HG03175 (cell line): Measurements from ENCODE around the gene KPNA1.

ENCODE experiments used
- ATAC-seq: cut with Tn5 transposase; IDR thresholded peaks from one replicate; pipeline ENCODE4 v1.9.1; 2021; ENCODE audit warnings: mild to moderate bottlenecking, moderate library complexity; ENCODE audit not compliant: unreplicated experiment

The KPNA1 gene

GRCh38 chr3:122416966-122417365 is 97.8 kb downstream of the KPNA1 start:
- no peak for ATAC-seq

- peak; percentile 85 for ATAC-seq
These were observed 98.7 kb downstream of the KPNA1 start, which contains the start of gene WDR5B for GRCh38 chr3:122415762-122416654. Gene WDR5B (minus strand): TSS chr3:122416062. CDS start chr3:122415528, 534 bp downstream.

- peak; percentile 58 for ATAC-seq
These were observed 99.5 kb downstream of the KPNA1 start for GRCh38 chr3:122415104-122415744.

- no peak for ATAC-seq
These were observed 100.3 kb downstream of the KPNA1 start for GRCh38 chr3:122414391-122414790.

GRCh38 chr3:122410639-122411038 is 104.1 kb downstream of the KPNA1 start:
- no peak for ATAC-seq

- no peak for ATAC-seq
These were observed 104.6 kb downstream of the KPNA1 start for GRCh38 chr3:122410111-122410510.

GRCh38 chr3:122409446-122409845 is 105.3 kb downstream of the KPNA1 start:
- ATAC-seq = no peak

GRCh38 chr3:122407946-122408345 is 106.8 kb downstream of the KPNA1 start:
- ATAC-seq = no peak

- no peak for ATAC-seq
These were observed 108.5 kb downstream of the KPNA1 start for GRCh38 chr3:122406198-122406597.

GRCh38 chr3:122405015-122405414 is 109.7 kb downstream of the KPNA1 start:
- no peak for ATAC-seq

GRCh38 chr3:122403489-122403888 is 111.2 kb downstream of the KPNA1 start:
- no peak for ATAC-seq

- ATAC-seq = no peak
These were observed 115.8 kb downstream of the KPNA1 start for GRCh38 chr3:122398920-122399319.

- ATAC-seq = no peak
These were observed 117.5 kb downstream of the KPNA1 start for GRCh38 chr3:122397201-122397600.

GRCh38 chr3:122396511-122396910 is 118.2 kb downstream of the KPNA1 start:
- no peak for ATAC-seq

GRCh38 chr3:122395582-122395981 is 119.2 kb downstream of the KPNA1 start:
- ATAC-seq = no peak

- no peak for ATAC-seq
These were observed 120.6 kb downstream of the KPNA1 start for GRCh38 chr3:122394173-122394572.

- ATAC-seq = no peak
These were observed 121.6 kb downstream of the KPNA1 start for GRCh38 chr3:122392868-122393844.

- no peak for ATAC-seq
These were observed 122.9 kb downstream of the KPNA1 start for GRCh38 chr3:122391681-122392446.

- ATAC-seq = no peak
These were observed 124.1 kb downstream of the KPNA1 start for GRCh38 chr3:122390665-122391064.

- ATAC-seq = no peak
These were observed 124.8 kb downstream of the KPNA1 start for GRCh38 chr3:122389892-122390291.
